GM19455 (cell line): ENCODE data around the gene MGLL.

ENCODE experiments used
- ATAC-seq: cut with Tn5 transposase; IDR thresholded peaks from one replicate; pipeline ENCODE4 v1.9.1; 2021; ENCODE audit not compliant: unreplicated experiment

The MGLL gene

DNA sequence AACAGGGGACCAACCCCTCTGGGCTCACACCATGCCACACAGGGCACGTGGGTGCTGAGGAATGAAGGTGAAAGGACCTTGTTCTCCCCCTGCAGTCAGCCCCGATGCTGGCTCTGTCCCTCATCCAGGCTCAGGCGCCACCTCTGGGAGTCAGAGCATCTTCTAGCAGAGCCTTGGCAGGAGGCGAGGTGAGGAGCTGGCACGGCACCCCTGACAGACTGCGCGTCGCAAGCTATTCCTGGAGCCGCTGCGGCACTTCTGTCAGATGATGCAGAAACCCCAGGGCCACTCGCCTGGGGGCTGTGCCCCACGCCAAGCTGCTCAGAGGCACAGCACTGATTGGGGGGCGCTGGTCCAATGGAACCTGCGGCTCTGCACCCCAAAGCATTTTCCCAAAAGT, 62.0 kb downstream of the MGLL start:
- no peak for ATAC-seq

DNA sequence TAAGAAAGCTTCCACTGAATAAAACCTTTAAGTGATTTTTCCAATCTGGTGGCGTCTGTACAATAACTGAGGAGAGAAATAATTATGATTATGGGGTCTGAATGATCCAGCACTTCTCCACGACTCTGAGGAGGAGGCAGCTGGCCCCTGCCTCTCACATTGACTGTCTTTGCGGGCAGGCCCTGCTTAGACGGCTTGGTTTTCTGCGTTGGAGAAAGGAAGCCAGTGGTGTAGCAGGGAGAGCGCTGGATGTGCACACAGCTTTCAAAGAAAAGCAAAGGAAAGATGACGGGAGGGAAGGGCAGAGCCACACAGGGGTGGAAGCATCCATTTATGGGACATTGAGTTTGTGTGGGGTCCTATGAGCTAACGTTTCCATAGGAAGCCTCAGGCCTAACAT, 62.5 kb downstream of the MGLL start:
- no peak for ATAC-seq

DNA sequence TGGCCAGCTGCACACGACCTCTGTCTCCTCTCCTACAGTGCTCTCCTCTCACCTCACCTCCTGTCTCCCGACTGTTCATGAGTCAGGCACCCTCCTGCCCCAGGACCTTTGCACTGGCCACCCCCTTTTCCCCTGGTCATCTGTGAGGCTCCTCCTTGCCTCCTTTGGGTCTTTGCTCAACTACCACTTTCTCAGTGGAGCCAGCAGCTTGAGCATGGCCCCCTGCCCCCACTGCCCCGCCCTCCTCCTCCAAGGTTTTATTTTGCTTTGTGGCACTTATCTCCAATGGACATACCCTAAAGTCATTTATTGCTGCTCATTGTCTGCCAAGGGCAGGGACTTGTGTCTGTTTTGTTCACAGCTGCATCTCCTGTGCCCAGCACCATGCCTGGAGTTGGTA, 64.3 kb downstream of the MGLL start:
- ATAC-seq: no peak

DNA sequence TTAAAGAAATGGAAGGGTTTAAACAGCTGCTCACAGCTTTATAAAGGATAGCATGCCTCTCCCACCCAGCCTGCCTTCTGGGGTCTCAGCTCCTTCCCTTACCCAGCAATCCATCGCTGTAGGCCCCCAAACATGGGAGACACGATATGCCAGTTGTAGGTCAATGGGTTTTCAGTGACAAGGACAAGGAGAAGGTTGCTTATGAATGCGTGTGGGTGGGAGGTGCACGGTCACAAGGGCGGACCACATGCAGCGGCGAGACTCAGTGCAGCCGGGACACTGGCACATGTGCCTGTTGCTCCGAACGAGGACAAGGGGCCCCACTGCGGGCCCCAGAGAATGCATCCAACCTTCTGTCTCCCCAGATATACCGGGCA, 67.0 kb downstream of the MGLL start:
- ATAC-seq: no peak

DNA sequence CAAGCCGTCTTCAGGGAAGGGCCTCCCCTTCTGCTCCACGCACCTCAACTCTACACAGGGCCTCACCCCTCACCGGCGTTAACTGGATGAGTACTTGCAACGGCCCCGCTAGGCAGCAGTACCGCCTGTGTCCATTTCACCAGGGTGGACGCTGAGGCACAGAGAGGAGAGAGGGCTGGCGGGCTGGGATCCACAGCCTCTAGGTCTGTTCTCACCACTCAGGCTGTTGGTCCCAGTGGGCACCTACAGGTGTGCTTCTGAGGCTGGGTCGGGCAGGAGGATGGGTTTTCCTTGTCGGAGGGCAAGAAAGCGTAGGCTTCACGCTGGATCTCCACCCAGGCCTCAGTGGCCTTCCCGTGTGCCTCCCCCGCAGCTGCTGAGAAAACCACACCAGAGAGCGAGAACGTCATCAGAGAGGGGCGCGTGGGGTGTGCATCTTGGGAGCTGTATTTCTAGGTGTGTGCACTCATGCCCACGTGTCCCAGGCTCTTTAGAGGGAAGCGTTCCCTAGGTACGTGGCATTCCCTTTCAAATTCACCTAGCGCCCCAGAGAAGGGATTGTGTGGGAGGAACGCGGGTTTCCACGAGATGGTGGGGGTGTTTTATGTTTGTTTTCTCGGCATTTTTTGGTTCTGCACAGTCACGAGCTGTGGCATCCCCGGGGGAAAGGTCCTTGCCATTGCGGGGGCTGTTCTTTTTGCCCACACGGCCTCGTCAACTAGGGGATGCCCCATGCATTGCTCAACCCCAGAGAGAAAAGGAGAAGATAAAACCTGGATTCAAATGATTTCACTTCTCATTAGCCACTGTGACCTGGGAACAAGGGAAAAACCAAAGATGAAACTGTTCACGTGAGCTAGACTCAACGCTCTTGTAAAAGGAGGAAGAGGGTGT, 67.7 kb downstream of the MGLL start:
- no peak for ATAC-seq

DNA sequence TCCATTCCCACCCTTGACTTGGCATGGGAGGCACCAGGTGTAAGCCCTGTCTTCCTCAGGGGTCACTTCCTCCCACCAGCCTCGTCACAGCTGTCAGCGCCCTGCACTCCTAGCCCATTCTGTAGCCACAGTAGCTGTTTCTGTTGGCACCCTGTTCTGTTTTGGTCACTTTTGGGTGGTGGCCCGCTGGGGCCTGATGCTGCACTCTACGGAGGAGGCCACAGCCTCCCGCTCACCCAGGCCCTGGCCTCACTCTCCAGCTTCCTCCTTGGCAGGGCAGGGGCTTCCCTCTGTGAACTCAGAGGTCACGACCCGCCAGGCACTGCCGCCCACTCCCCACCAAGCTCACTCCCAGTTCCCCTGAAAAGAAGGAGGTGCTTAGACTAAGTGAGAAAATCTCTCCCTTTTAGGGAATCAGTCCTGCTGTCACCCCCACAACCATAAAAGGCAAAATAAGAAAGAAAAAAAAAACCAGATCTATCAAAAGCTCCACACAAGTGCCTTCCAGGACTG, 68.4 kb downstream of the MGLL start:
- ATAC-seq: no peak

DNA sequence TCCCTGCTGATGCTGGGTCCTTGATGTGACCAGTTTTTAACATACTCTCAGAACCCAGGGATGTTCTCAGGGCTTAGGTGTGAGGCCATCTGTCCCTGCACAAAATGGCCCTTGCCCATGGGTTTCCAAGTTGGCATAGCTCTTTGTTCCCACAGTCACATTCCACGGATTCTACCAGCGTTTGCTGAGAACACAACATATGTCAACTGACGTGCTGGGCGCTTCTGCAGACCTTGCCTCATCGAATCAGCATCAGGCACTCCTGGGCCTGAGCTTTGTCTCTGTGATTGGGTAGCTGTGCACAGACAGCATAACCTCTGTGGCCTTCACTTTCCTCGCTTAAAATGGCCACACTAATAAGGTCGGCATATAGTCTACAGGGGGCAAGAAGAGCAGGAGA, 69.0 kb downstream of the MGLL start:
- ATAC-seq: no peak

DNA sequence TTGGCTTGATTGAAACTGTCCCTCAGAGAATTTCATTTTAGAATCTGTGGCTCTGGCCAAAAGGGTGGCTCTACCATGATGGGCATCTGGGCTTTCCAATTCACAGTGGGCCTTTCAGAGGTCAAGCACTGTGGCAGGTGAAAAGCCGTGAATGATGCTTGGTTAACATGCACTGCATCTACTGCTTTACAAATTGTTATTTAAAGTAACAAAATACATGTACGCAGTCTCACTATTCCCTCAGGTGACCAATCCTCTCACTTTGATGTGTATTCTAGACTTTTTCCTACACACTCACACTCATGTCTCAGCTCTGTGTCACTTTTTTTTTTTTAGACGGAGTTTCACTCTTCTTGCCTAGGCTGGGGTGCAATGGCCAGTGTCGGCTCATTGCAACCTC, 70.5 kb downstream of the MGLL start:
- ATAC-seq: no peak

DNA sequence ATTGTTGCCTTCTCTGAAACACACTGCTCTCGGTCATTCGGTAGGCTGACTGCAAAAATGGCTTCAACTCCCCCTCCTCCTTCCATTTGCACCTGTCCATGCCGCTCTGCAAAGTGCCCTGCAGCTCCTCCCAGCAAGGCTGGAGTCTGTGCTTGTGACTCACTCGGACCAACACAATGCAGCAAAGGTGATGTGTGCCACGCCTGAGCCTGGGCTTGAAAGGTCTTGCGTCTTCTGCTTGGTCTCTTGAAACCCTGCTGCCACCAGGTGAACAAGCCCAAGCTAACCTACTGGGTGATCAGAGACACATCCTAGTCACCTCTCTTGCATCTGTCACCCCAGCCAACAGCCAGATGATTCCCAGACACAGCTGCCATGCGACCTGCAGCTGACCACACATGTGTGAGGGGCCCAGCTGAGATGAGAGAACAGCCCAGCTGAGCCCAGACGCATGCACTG, 71.1 kb downstream of the MGLL start:
- no peak for ATAC-seq

DNA sequence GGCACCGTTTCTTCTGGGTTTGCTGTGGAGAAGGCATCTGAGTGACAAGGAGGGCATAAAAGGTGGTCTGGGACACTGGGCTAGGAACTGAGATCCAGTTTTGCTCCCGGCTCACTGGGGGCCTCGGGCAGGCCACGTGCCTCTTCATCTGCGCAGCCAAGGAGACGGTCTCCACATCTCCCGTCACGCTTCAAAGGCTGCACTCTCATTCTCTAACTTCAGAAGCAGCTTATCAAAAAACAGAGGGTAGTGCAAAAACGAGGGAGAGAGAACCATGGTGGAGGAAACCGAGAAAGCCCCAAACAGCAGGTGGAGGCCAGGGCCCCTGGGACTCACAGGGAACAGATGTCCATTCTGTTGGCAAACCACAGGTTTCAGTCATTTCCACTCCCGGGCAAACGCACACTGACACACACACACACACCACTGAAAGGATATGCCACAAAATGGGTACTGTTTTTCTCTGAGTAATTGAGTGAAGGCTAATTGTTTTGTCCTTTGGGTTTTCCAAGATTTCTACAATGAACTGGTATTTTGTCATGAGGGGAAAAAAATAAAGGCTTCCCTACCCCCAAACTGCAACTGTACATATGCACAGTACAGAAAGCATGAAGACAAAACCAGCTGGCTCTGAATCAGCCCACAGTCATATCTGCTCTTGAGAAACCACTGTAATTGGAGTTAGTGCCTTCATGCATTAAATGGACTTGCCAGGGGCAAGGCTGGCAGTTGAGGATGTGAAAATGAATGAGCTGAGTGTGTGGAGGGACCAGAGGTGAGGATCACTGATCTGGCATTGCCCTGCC, 71.9 kb downstream of the MGLL start:
- peak; percentile 34 for ATAC-seq

DNA sequence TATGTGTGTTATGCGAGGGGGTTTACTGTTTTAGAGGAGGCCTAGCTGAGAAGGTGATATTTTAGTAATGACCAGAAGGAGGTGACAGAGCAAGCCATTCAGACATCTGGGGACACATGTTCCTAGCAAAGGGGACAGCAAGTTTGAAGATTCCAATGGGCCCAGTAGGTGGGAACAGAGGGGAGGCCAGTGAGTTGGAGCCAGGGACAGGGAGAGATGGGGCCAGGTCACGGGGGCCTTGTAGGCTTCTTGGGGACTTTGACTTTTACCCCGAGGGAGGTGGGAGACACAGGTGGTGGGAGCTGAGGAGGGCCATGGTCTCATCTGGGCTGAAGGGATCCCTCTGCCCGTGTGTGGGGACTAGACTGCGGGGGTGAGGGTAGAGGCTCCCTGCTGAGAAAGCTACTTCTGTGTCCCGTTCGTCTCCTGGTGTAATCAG, 72.5 kb downstream of the MGLL start:
- no peak for ATAC-seq

DNA sequence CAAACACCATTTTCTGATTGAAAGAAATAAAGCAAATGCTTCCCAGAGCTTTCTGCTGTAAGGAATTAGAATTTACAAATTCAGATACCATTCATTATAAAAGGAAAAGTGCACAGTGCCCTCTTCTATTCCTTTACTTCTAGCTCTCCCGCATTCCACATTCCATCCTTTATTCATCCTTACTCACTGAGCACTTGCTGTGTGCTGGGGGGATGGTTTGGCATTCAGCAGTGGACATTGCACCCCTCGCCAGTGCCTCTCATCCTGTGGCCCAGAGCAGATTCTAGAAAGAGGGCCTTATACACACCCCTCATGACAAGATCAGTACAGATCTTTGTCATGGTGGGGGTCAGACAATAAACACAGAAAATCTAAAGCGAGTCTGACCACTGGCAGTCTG, 73.0 kb downstream of the MGLL start:
- no peak for ATAC-seq

DNA sequence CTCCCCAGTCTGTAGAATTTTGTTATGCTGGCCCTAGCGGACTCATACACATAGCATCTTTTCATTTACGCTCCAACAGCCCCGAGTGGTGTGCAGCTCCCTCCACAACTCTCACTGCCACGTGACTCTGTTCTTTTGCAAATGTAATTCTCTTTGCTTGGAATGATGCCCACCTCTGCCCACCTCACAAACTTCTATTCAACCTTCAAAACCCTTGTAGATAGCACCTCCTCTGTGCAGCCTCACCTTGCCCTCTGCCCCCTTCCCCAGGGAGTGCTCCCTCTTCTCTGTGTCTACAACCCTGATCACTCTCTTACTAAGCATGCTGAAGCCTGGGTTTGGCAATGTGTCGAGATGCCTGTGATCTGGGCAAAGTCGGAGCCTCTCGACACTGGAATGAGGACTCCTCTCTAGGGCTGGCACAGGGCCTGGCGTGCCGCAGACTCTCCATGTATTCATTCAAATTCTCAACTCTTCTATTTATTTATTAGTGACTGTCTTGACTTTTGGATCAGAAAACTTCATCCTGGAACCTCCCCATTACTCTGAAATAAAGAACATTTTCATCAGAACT, 73.5 kb downstream of the MGLL start:
- ATAC-seq: no peak

DNA sequence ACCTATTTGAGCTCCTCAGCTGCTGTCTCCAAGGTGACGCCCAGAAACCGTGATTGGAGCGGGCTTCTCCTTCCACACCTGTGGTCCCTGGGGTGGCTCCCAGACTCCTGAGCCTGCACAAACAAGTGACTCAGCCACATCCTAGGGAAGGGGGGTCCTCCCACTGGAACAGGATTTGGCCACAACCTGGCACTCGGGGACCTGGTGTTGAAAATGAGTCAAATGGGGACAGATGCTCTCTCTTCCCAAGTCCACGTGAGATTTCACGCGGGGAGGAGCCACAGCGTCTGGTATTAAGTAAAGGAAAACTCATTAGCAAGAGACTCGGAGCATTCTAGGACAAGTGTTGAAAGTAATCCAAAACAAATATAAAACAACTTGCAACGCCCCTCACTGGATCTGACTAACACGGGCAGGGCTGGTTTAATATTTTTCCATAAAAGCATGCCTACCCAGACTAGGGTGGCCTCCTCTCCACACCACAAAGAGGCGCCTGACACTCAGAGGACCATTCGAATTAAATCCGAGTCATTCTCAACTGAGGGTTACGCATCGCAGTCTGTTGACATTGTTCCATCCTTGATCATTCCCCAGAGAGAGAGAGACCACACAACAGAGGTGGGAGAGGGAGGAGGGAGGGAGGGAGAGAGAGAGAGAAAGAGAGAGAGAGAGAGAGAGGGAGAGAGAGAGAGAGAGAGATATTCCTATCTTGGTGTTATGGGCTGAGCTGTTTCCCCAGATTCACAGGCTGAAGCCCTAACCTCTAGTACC, 74.4 kb downstream of the MGLL start:
- no peak for ATAC-seq

DNA sequence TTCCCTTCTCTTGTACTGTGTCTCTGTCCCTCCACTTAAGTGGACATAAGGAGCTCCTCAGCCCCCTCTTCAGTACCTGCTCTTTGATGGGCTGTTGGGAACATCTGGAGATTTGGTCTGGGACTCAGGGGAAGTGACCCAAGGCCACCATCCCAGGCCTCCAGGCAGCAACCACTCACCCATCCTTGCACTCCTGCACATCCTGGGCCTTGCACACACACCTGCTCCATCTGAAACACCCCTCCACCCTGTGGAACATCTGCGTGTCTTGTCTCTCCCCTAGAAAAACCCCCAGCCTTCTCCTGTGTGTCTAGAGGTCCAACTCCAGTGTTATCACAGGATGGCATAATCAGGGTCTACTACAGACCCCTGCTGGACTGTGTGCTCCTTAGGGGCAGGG, 75.2 kb downstream of the MGLL start:
- ATAC-seq: no peak

DNA sequence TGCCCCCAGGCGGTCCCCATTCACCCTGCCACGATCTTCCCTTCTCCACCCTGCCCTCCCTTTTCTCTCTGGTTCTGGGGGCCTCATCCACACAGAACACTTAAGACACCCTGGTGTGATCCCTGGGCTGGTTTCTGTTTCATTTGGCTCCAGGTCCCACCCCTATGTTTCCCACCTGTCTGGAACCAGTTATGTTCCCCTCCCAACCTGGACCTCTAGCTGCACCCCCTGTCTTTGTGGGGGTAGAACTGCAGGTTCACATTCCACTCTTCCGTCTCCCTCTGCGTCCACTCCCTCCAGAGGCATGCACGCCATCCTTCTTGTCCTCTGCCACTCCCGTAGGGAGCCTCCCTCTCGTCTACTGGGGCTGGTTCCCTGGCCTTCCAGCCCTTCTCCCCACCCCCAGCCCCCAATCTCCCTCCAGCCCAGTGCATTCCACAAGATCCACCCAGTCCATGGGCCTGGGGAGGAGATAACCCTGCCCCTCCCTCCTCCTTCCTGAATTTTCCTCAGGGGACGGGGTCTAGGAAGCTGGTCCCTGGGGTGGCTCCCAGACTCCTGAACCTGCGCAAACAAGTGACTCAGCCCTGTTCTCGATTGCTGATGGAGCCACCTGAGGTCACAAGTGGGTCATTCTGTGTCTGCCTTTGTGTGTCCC, 75.8 kb downstream of the MGLL start:
- no peak for ATAC-seq

DNA sequence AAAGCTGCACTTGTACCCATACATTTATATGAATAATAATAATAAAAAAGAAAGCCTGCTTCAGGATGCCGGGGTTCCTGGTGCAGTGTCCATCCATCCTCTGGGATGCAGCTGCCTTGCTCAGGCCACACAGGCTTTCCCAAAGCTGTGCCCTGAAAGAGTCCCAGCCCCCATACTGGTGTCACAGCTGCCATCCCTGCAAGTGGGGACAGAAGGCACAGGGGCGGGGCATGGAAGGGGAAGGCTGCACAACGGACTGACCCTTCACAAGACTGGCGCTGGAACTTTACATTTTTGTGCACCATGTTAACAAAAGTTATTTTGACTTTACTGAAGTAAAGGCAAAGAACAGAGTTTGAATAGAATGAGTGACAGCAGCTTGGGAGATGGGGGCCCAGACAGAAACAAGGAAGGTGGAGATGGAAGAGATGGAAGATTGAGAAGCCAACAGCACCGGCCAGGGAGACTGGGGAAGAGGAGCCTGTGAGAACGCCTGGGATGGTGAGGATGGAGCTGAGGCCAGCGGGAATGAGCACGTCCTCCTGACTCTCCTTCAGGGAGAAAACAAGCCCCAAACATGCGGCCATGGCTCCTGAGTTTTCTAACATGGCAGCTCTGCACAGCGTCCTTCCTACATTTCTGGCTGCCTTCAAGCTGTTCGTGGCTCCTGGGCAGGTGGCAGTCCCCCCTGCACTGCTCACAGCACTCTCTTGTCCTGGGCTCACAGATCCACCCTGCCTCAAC, 76.5 kb downstream of the MGLL start:
- ATAC-seq: no peak

DNA sequence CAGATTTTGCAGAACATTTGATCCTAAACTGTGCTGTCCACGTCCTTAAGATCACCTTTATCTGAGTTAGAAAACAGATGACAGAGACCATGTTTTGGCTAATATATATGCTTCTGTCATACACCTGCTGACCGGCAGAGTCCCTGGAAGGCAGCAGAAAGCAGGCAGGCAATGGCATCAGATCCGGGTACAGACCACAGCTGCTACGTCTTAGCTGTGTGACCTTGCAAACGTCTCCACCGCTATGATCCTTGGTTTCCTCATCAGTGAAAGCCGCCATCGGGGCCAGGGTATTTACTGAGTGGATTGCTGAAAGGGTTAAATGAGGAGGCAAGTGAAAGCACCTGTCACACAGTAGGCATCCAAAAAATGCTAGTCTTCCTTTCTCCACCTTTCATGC, 77.4 kb downstream of the MGLL start:
- ATAC-seq: no peak

DNA sequence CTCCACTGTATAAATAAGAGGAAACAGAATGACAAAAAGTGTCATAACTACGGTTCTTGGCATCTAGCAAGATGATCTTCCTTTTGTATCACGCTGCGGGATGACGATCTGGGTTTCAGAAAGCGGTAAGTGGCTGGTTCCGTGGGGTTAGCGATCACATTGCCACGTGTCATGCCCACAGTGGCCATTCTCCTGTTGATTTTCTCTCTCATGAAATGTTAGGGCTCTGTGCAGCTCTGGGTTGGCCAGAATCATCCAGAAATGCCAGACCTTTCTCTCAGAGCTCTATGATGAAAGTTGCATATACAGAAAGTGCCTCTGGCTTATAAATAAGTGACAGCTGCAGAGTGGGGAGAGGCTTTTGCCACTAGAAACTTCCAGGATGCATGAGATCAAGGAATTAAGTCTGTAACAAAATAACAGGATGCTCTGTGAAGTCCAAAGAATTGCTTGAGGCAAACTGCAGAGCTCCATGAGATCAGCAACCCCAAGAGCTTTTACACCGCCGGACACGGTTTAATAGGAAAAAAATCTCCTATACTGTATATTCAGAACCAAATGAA, 78.0 kb downstream of the MGLL start:
- ATAC-seq: no peak
